ENCODE results near the gene NADSYN1.

NADSYN1 gene

GRCh38 chr11:71433648-71434450, 19.2 kb upstream of the NADSYN1 start:
- no peak for DNase-seq (ENCODE audit: low read depth in 3 of 3)

GRCh38 chr11:71434576-71435130, 18.4 kb upstream of the NADSYN1 start:
- no peak for DNase-seq (ENCODE audit: low read depth in 3 of 3)

GRCh38 chr11:71435278-71435951, 17.6 kb upstream of the NADSYN1 start:
- DNase-seq (ENCODE audit: low read depth in 3 of 3): no peak

GRCh38 chr11:71436861-71437260, 16.1 kb upstream of the NADSYN1 start:
- no peak for DNase-seq (ENCODE audit: low read depth in 3 of 3)

- DNase-seq (ENCODE audit: low read depth in 3 of 3): no peak
These were observed 15.6 kb upstream of the NADSYN1 start for GRCh38 chr11:71437399-71437798.

- DNase-seq (ENCODE audit: low read depth in 3 of 3): no peak
These were observed 15.1 kb upstream of the NADSYN1 start for GRCh38 chr11:71437879-71438278.

GRCh38 chr11:71438650-71439049, 14.4 kb upstream of the NADSYN1 start:
- DNase-seq (ENCODE audit: low read depth in 3 of 3): no peak

- DNase-seq (ENCODE audit: low read depth in 3 of 3): no peak
These were observed 12.8 kb upstream of the NADSYN1 start for GRCh38 chr11:71440021-71440755.

GRCh38 chr11:71441251-71441650, 11.8 kb upstream of the NADSYN1 start:
- DNase-seq (ENCODE audit: low read depth in 3 of 3): no peak

- no peak for DNase-seq (ENCODE audit: low read depth in 3 of 3)
These were observed 10.9 kb upstream of the NADSYN1 start for GRCh38 chr11:71442123-71442522.

- DNase-seq (ENCODE audit: low read depth in 3 of 3): no peak
These were observed 10.1 kb upstream of the NADSYN1 start for GRCh38 chr11:71442880-71443279.

GRCh38 chr11:71443736-71444445, 9.1 kb upstream of the NADSYN1 start:
- no peak for DNase-seq (ENCODE audit: low read depth in 3 of 3)

GRCh38 chr11:71444811-71445210, 8.2 kb upstream of the NADSYN1 start:
- DNase-seq (ENCODE audit: low read depth in 3 of 3): no peak

GRCh38 chr11:71446150-71446549, 6.9 kb upstream of the NADSYN1 start:
- DNase-seq (ENCODE audit: low read depth in 3 of 3): no peak

- DNase-seq (ENCODE audit: low read depth in 3 of 3): no peak
These were observed 5.9 kb upstream of the NADSYN1 start for GRCh38 chr11:71446942-71447688.

GRCh38 chr11:71447791-71448256, 5.2 kb upstream of the NADSYN1 start:
- DNase-seq (ENCODE audit: low read depth in 3 of 3): peak in 1 of 3 experiments; percentile 28

GRCh38 chr11:71448257-71449171, 4.5 kb upstream of the NADSYN1 start, which contains the start of gene DHCR7:
Gene DHCR7 (minus strand): TSS chr11:71448393. CDS start chr11:71444952, 3,441 bp downstream.
- peak; percentile 87 to 95 (median 90) for DNase-seq (ENCODE audit: low read depth in 3 of 3)

- DNase-seq (ENCODE audit: low read depth in 3 of 3): no peak
These were observed 3.4 kb upstream of the NADSYN1 start for GRCh38 chr11:71449596-71449995.

- no peak for DNase-seq (ENCODE audit: low read depth in 3 of 3)
These were observed 2.5 kb upstream of the NADSYN1 start for GRCh38 chr11:71450507-71450906.

GRCh38 chr11:71450939-71451338, 2.1 kb upstream of the NADSYN1 start:
- DNase-seq (ENCODE audit: low read depth in 3 of 3): no peak
